HEK293 (cell line): ENCODE measurements around the gene BMP6.
A peak's percentile ranks its signal among the peaks of the same experiment; 100 is the strongest.

Experiments
- FEZF1 ChIP-seq: fragments of 450-650 bp; formaldehyde crosslinking; IDR thresholded peaks from 2 replicates; pipeline ENCODE4 v1.5.1; 2016; ENCODE audit warnings: missing biosample characterization, missing genetic modification characterization
- GFI1B ChIP-seq: fragments of 450-650 bp; formaldehyde crosslinking; IDR thresholded peaks from 2 replicates; pipeline ENCODE4 v1.5.1; 2016; ENCODE audit warnings: missing biosample characterization, missing genetic modification characterization
- HOXA7 ChIP-seq: sonication (generic); formaldehyde crosslinking; IDR thresholded peaks from 2 replicates; pipeline ENCODE4 v1.8.1; 2022; ENCODE audit warnings: missing genetic modification reagents, borderline replicate concordance
- INSM2 ChIP-seq: fragments of 450-650 bp; formaldehyde crosslinking; IDR thresholded peaks from 2 replicates; pipeline ENCODE4 v1.5.1; 2016; ENCODE audit warnings: missing biosample characterization, missing genetic modification characterization
- KLF16 ChIP-seq: fragments of 450-650 bp; formaldehyde crosslinking; IDR thresholded peaks from 2 replicates; pipeline ENCODE4 v1.5.1; 2017; ENCODE audit warnings: missing biosample characterization, missing genetic modification characterization
- PATZ1 ChIP-seq: fragments of 450-650 bp; formaldehyde crosslinking; IDR thresholded peaks from 2 replicates; pipeline ENCODE4 v1.5.1; 2016; ENCODE audit warnings: missing biosample characterization, missing genetic modification characterization
- REST ChIP-seq: fragments of 450-650 bp; formaldehyde crosslinking; IDR thresholded peaks from 2 replicates; pipeline ENCODE4 v1.5.1; 2016; ENCODE audit warnings: missing biosample characterization, missing genetic modification characterization
- SP2 ChIP-seq: fragments of 450-650 bp; formaldehyde crosslinking; IDR thresholded peaks from 2 replicates; pipeline ENCODE4 v1.5.1; 2016; ENCODE audit warnings: missing biosample characterization, missing genetic modification characterization
- SP3 ChIP-seq: fragments of 450-650 bp; formaldehyde crosslinking; IDR thresholded peaks from 2 replicates; pipeline ENCODE4 v1.5.1; 2016; ENCODE audit warnings: missing biosample characterization, missing genetic modification characterization
- SP7 ChIP-seq: fragments of 450-650 bp; formaldehyde crosslinking; IDR thresholded peaks from 2 replicates; pipeline ENCODE4 v1.5.1; 2016; ENCODE audit warnings: missing biosample characterization, missing genetic modification characterization
- ZBTB1 ChIP-seq: fragments of 450-650 bp; formaldehyde crosslinking; IDR thresholded peaks from 2 replicates; pipeline ENCODE4 v1.5.1; 2016; ENCODE audit warnings: missing biosample characterization, missing genetic modification characterization
- ZBTB10 ChIP-seq: fragments of 450-650 bp; formaldehyde crosslinking; IDR thresholded peaks from 2 replicates; pipeline ENCODE4 v1.5.1; 2016; ENCODE audit warnings: missing biosample characterization, missing genetic modification characterization
- ZFP69B ChIP-seq: fragments of 450-650 bp; formaldehyde crosslinking; IDR thresholded peaks from 2 replicates; pipeline ENCODE4 v1.5.1; 2016; ENCODE audit warnings: missing biosample characterization, missing genetic modification characterization
- ZIC2 ChIP-seq: fragments of 450-650 bp; formaldehyde crosslinking; IDR thresholded peaks from 2 replicates; pipeline ENCODE4 v1.5.1; 2016; ENCODE audit warnings: missing biosample characterization, missing genetic modification characterization
- ZNF341 ChIP-seq: fragments of 450-650 bp; formaldehyde crosslinking; IDR thresholded peaks from 2 replicates; pipeline ENCODE4; 2016; ENCODE audit warnings: low read depth, missing biosample characterization, missing genetic modification characterization
- ZNF394 ChIP-seq: fragments of 450-650 bp; formaldehyde crosslinking; IDR thresholded peaks from 2 replicates; pipeline ENCODE4 v1.5.1; 2016; ENCODE audit warnings: missing biosample characterization, missing genetic modification characterization, mild to moderate bottlenecking, moderate library complexity, borderline replicate concordance
- ZNF398 ChIP-seq: fragments of 450-650 bp; formaldehyde crosslinking; IDR thresholded peaks from 2 replicates; pipeline ENCODE4 v1.5.1; 2017; ENCODE audit warnings: missing biosample characterization, missing genetic modification characterization
- ZNF449 ChIP-seq: fragments of 450-650 bp; formaldehyde crosslinking; IDR thresholded peaks from 2 replicates; pipeline ENCODE4 v1.5.1; 2017; ENCODE audit warnings: missing biosample characterization, mild to moderate bottlenecking, missing genetic modification characterization, moderate library complexity
- ZNF639 ChIP-seq: fragments of 450-650 bp; formaldehyde crosslinking; IDR thresholded peaks from 2 replicates; pipeline ENCODE4 v1.5.1; 2016; ENCODE audit warnings: missing biosample characterization, missing genetic modification characterization
- ZNF692 ChIP-seq: fragments of 450-650 bp; formaldehyde crosslinking; IDR thresholded peaks from 2 replicates; pipeline ENCODE4 v1.5.1; 2016; ENCODE audit warnings: missing biosample characterization, missing genetic modification characterization
- ZXDB ChIP-seq: fragments of 450-650 bp; formaldehyde crosslinking; IDR thresholded peaks from 2 replicates; pipeline ENCODE4 v1.5.1; 2016; ENCODE audit warnings: missing biosample characterization, missing genetic modification characterization

BMP6 gene

GRCh38 chr6:7725849-7726415 lies at the start of gene BMP6 (continued):
- TF ChIP-seq ZNF449 (tag by site-specific recombination) (peak; percentile 88), SP7 (tag by site-specific recombination) (peak; percentile 48; the same call in 1 of the 2 replicates), PATZ1 (peak; percentile 63; the same call in 1 of the 2 replicates), REST (tag by site-specific recombination) (peak; percentile 10; the same call in 1 of the 2 replicates), ZNF341 (tag by site-specific recombination) (peak; percentile 49; the same call in 1 of the 2 replicates), ZNF692 (no peak), ZNF394 (tag by site-specific recombination) (peak; percentile 28; the same call in 1 of the 2 replicates), ZXDB (tag by site-specific recombination) (peak; percentile 56), INSM2 (0 out of 2 replicates have a peak, but pooled peaks have one; percentile 46), ZBTB10 (tag by site-specific recombination) (0 out of 2 replicates have a peak, but pooled peaks have one; percentile 30), ZFP69B (0 out of 2 replicates have a peak, but pooled peaks have one; percentile 17), ZIC2 (tag by site-specific recombination) (peak; percentile 77), SP2 (tag by site-specific recombination) (peak; percentile 93), GFI1B (tag by site-specific recombination) (peak; percentile 57; the same call in 1 of the 2 replicates), KLF16 (tag by site-specific recombination) (peak; percentile 27; the same call in 1 of the 2 replicates), FEZF1 (tag by site-specific recombination) (no peak), ZNF398 (tag by site-specific recombination) (0 out of 2 replicates have a peak, but pooled peaks have one; percentile 17), ZNF639 (tag by site-specific recombination) (peak; percentile 51; the same call in 1 of the 2 replicates), SP3 (tag by site-specific recombination) (peak; percentile 78), ZBTB1 (tag by site-specific recombination) (0 out of 2 replicates have a peak, but pooled peaks have one; percentile 32), HOXA7 (CRISPR knock-in tag) (no peak)
